Gastrocnemius medialis (tissue), 4 donors: Measurements from ENCODE around the gene TSPAN11.

ENCODE experiments used
- CTCF ChIP-seq, 5 experiments: fragments of 450-650 bp in 3 of 5; fragments of 200-600 bp in 2 of 5; sonication (generic) in 2 of 5; IDR thresholded peaks in 4 of 5; conservative IDR thresholded peaks in 1 of 5; 1 replicate in 4 of 5; 2 replicates in 1 of 5; pipeline ENCODE4 v1.5.1; 2016 to 2019; ENCODE audit warnings: antibody characterized with exemption in 5 of 5, mild to moderate bottlenecking in 3 of 5, moderate library complexity in 3 of 5
- POLR2A ChIP-seq, 2 donors: fragments of 450-650 bp; IDR thresholded peaks; one replicate each; pipeline ENCODE4 v1.6.1; 2017; ENCODE audit warnings: antibody characterized with exemption in 2 of 2, mild to moderate bottlenecking in 2 of 2, moderate library complexity in 2 of 2

- TF ChIP-seq CTCF (IDR thresholded peaks at IDR 0.05 in 4 of 5, conservative IDR thresholded peaks at IDR 0.05 in 1 of 5): no peak
- no peak for TF ChIP-seq POLR2A (IDR thresholded peaks at IDR 0.05)
Observed at GRCh38 chr12:30911207-30911606, 15.3 kb upstream of the TSPAN11 start.
